H54 (cell line): ENCODE measurements around the gene LDHB.
A peak's percentile ranks its signal among the peaks of the same experiment; 100 is the strongest.

Source experiments
- DNase-seq: peaks from one replicate; pipeline ENCODE4 v3.0.0; 2011; ENCODE audit warnings: low spot score, mixed read lengths; ENCODE audit not compliant: insufficient read length
- FAIRE-seq: peaks from 3 replicates; lab custom pipeline; 2011; peaks lifted over from hg19 to GRCh38; lab: Jason Lieb, UNC
- POLR2A ChIP-seq: IDR thresholded peaks from 2 replicates; pipeline ENCODE4 v1.6.1; 2011; ENCODE audit warnings: low read depth, mild to moderate bottlenecking, low read length

LDHB gene

GRCh38 chr12:21657326-21658077 is at the start of gene LDHB:
LDHB (minus strand) TSS chr12:21657842; CDS start chr12:21654671, 3,171 bp downstream.
- FAIRE-seq, result peak; percentile 97
- peak; percentile 61 for DNase-seq
- TF ChIP-seq POLR2A, result peak; percentile 80

- DNase-seq (no peak), FAIRE-seq (no peak)
- no peak for TF ChIP-seq POLR2A
Measured at GRCh38 chr12:21704847-21705246, 47.2 kb upstream of the LDHB start.

- no peak for TF ChIP-seq POLR2A
- DNase-seq, result no peak
- no peak for FAIRE-seq
Measured at GRCh38 chr12:21699851-21700250, 42.2 kb upstream of the LDHB start.

- TF ChIP-seq POLR2A, result no peak
- no peak for DNase-seq
- FAIRE-seq, result no peak
Measured at GRCh38 chr12:21697904-21698630, 40.4 kb upstream of the LDHB start.

GRCh38 chr12:21696625-21697024 is 39.0 kb upstream of the LDHB start:
- no peak for FAIRE-seq
- TF ChIP-seq POLR2A, result no peak
- DNase-seq, result no peak

GRCh38 chr12:21695986-21696385 is 38.3 kb upstream of the LDHB start:
- FAIRE-seq, result no peak
- no peak for TF ChIP-seq POLR2A
- no peak for DNase-seq

- no peak for TF ChIP-seq POLR2A
- FAIRE-seq, result no peak
- no peak for DNase-seq
Measured at GRCh38 chr12:21694660-21695059, 37.0 kb upstream of the LDHB start.

- DNase-seq, result no peak
- no peak for TF ChIP-seq POLR2A
- FAIRE-seq, result no peak
Measured at GRCh38 chr12:21691515-21691914, 33.9 kb upstream of the LDHB start.

- TF ChIP-seq POLR2A, result no peak
- DNase-seq, result no peak
- no peak for FAIRE-seq
Measured at GRCh38 chr12:21690704-21691368, 33.2 kb upstream of the LDHB start.

- no peak for TF ChIP-seq POLR2A
- FAIRE-seq, result no peak
- DNase-seq, result no peak
Measured at GRCh38 chr12:21683115-21683514, 25.5 kb upstream of the LDHB start.

GRCh38 chr12:21678959-21679358 is 21.3 kb upstream of the LDHB start:
- TF ChIP-seq POLR2A, result no peak
- FAIRE-seq (no peak), DNase-seq (no peak)

GRCh38 chr12:21677622-21678277 is 20.1 kb upstream of the LDHB start:
- no peak for TF ChIP-seq POLR2A
- FAIRE-seq, result no peak
- DNase-seq, result no peak

- no peak for DNase-seq
- TF ChIP-seq POLR2A, result no peak
- FAIRE-seq, result no peak
Measured at GRCh38 chr12:21677204-21677603, 19.6 kb upstream of the LDHB start.

GRCh38 chr12:21676776-21677175 is 19.1 kb upstream of the LDHB start:
- TF ChIP-seq POLR2A, result no peak
- DNase-seq (no peak), FAIRE-seq (no peak)
